CD4-positive, alpha-beta T cell (primary cell): ENCODE measurements around the gene CTSD. TPM values are rescaled to one million over a fixed set of nuclear protein-coding genes. Genes with fewer than 3 reads are reported as not detected.

ENCODE experiments used
- ATAC-seq: fragments of 200-7000 bp; cut with Tn5 transposase; one replicate; pipeline ENCODE4 v1.10.0; 2022; ENCODE audit warnings: mild to moderate bottlenecking; ENCODE audit not compliant: poor library complexity
- CTCF ChIA-PET: fragments of 350-600 bp; sonication (Branson Sonifier 250); formaldehyde crosslinking; loops from one replicate; lab custom pipeline; 2021; ENCODE audit warnings: antibody characterized with exemption, inconsistent platforms; lab: Charles Lee
- POLR2A ChIA-PET: fragments of 350-600 bp; sonication (Branson Sonifier 250); formaldehyde crosslinking; loops from one replicate; lab custom pipeline; 2021; ENCODE audit warnings: antibody characterized with exemption, inconsistent platforms; lab: Charles Lee
- DNase-seq, 14 experiments: peaks; one replicate each; pipeline ENCODE4 v3.0.0-alpha.2; 2013 to 2020; ENCODE audit warnings: mixed read lengths in 2 of 14
- H3K27ac ChIP-seq, 2 donors: one replicate each; pipeline versions ENCODE4 v1.5.1 to v1.7.0; 2013; ENCODE audit warnings: low read length in 2 of 2, low read depth in 1 of 2, mild to moderate bottlenecking in 1 of 2
- H3K27me3 ChIP-seq, 2 experiments: 1 replicate in 1 of 2; 2 replicates in 1 of 2; pipeline versions ENCODE4 v1.6.1 to v1.7.0; 2013; ENCODE audit warnings: low read length in 2 of 2, control low read depth in 1 of 2, mild to moderate bottlenecking in 1 of 2, moderate library complexity in 1 of 2; ENCODE audit not compliant: insufficient read depth in 2 of 2, control insufficient read depth in 1 of 2
- H3K36me3 ChIP-seq: one replicate; pipeline ENCODE4 v1.6.1; 2013; ENCODE audit warnings: low read length, control low read depth; ENCODE audit not compliant: insufficient read depth
- H3K4me1 ChIP-seq: one replicate; pipeline ENCODE4 v1.6.1; 2013; ENCODE audit warnings: low read length, control low read depth; ENCODE audit not compliant: insufficient read depth
- H3K4me3 ChIP-seq: one replicate; pipeline ENCODE4 v1.5.1; 2013; ENCODE audit warnings: mild to moderate bottlenecking, low read length, moderate library complexity
- H3K9me3 ChIP-seq, 2 experiments: 1 replicate in 1 of 2; 2 replicates in 1 of 2; pipeline versions ENCODE4 v1.6.1 to v1.7.0; 2013; ENCODE audit warnings: low read length in 2 of 2, mild to moderate bottlenecking in 2 of 2, control low read depth in 1 of 2, moderate library complexity in 1 of 2; ENCODE audit not compliant: control insufficient read depth in 1 of 2, insufficient read depth in 1 of 2
- H3K27ac Mint-ChIP-seq: one replicate; pipeline ENCODE4 v1.8.0; 2020; ENCODE audit warnings: mixed read lengths
- H3K27me3 Mint-ChIP-seq: one replicate; pipeline ENCODE4 v1.8.0; 2021; ENCODE audit warnings: mixed read lengths
- H3K36me3 Mint-ChIP-seq: one replicate; pipeline ENCODE4 v1.8.0; 2021; ENCODE audit warnings: low read depth, mixed read lengths
- H3K4me1 Mint-ChIP-seq: one replicate; pipeline ENCODE4 v1.8.0; 2021; ENCODE audit warnings: low read depth, mixed read lengths
- H3K4me3 Mint-ChIP-seq: one replicate; pipeline ENCODE4 v1.8.0; 2020; ENCODE audit warnings: mild to moderate bottlenecking, mixed read lengths
- H3K9me3 Mint-ChIP-seq: one replicate; pipeline ENCODE4 v1.8.0; 2020; ENCODE audit warnings: mixed read lengths
- intact Hi-C, 2 experiments: fragments of 100-400 bp; cut with DNase I in 1 of 2; cut with micrococcal nuclease in 1 of 2; formaldehyde crosslinking; loops; one replicate each; pipeline versions ENCODE4 v1.15.1 to v1.9.0; 2023 to 2025; cut with DNase I, micrococcal nuclease
- total RNA-seq, 174 experiments: library from RNA in 2 of 174; stranded (reverse) in 2 of 174; gene quantifications; one replicate each; pipeline ENCODE4 v1.2.3 and lab custom pipeline; 2021 to 2026
- TF ChIP-seq, protein P1 (sequence below): fragments of 200-600 bp; IDR thresholded peaks from one replicate; pipeline ENCODE4 v1.8.0; 2022; ENCODE audit warnings: antibody characterized with exemption, mild to moderate bottlenecking

Gene CTSD
- total RNA-seq, 2 experiments from 2014 or later = 63.3 to 71.3 TPM

DNA sequence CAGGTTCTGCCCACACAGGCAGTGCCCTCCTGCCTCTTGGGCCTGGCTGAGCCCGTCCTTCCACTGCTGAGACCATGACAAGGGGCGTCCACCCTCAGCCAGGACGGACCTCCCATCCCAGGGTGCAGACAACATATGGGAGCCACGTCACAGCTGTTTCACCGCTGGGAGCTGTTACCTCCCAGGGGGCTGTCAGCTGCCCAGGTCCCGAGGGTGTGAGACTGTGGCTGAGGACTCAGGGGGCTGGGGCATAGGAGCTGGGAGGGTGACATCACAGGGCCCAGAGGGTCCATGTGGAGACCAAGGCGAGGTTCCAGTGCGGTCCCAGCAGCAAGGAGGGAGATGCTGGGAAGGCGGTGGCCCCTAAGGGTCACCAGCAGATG, 17.9 kb upstream of the CTSD start:
- Histone ChIP-seq H3K27me3 (peaks cover 0 to 2% of the 10 kb centered on the region in 2 experiments), H3K36me3 (no peaks in the 10 kb centered on the region), H3K4me3 (no peak overlapping the region), H3K4me1 (peaks cover 12% of the 10 kb centered on the region), H3K27ac (no peak overlapping the region), H3K9me3 (no peaks in the 10 kb centered on the region)
- Mint-ChIP-seq H3K4me3 (no peak overlapping the region), H3K27ac (no peak overlapping the region), H3K36me3 (no peaks in the 10 kb centered on the region), H3K4me1 (no peaks in the 10 kb centered on the region), H3K27me3 (no peaks in the 10 kb centered on the region), H3K9me3 (no peaks in the 10 kb centered on the region)
- intact Hi-C loops = no loop called here
- ChIA-PET POLR2A (no interaction called here), CTCF (no interaction called here)
- TF ChIP-seq, protein P1, sequence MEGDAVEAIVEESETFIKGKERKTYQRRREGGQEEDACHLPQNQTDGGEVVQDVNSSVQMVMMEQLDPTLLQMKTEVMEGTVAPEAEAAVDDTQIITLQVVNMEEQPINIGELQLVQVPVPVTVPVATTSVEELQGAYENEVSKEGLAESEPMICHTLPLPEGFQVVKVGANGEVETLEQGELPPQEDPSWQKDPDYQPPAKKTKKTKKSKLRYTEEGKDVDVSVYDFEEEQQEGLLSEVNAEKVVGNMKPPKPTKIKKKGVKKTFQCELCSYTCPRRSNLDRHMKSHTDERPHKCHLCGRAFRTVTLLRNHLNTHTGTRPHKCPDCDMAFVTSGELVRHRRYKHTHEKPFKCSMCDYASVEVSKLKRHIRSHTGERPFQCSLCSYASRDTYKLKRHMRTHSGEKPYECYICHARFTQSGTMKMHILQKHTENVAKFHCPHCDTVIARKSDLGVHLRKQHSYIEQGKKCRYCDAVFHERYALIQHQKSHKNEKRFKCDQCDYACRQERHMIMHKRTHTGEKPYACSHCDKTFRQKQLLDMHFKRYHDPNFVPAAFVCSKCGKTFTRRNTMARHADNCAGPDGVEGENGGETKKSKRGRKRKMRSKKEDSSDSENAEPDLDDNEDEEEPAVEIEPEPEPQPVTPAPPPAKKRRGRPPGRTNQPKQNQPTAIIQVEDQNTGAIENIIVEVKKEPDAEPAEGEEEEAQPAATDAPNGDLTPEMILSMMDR = no peak
- DNase-seq (no peak), ATAC-seq (no peak)

GRCh38 chr11:1780700-1781592, 17.2 kb upstream of the CTSD start:
- Histone ChIP-seq H3K27me3 (peaks cover 0 to 2% of the 10 kb centered on the region in 2 experiments), H3K4me1 (peaks cover 12% of the 10 kb centered on the region), H3K36me3 (no peaks in the 10 kb centered on the region), H3K27ac (no peak overlapping the region), H3K9me3 (no peaks in the 10 kb centered on the region), H3K4me3 (no peak overlapping the region)
- Mint-ChIP-seq H3K4me1 (no peaks in the 10 kb centered on the region), H3K27ac (no peak overlapping the region), H3K9me3 (no peaks in the 10 kb centered on the region), H3K27me3 (no peaks in the 10 kb centered on the region), H3K36me3 (no peaks in the 10 kb centered on the region), H3K4me3 (no peak overlapping the region)
- ChIA-PET CTCF (no interaction called here), POLR2A (no interaction called here)
- DNase-seq (peak in 2 of 14 experiments; percentile 45 to 53), ATAC-seq (no peak)
- intact Hi-C loops = no loop called here
- TF ChIP-seq, protein P1 = no peak

- H3K4me3 Mint-ChIP-seq = no peak overlapping the region
- H3K27ac Mint-ChIP-seq = no peak overlapping the region
- Histone ChIP-seq H3K9me3 (no peaks in the 10 kb centered on the region), H3K27ac (no peak overlapping the region), H3K36me3 (no peaks in the 10 kb centered on the region), H3K4me1 (peaks cover 12% of the 10 kb centered on the region), H3K4me3 (no peak overlapping the region), H3K27me3 (peaks cover 0 to 2% of the 10 kb centered on the region in 2 experiments)
- no peaks in the 10 kb centered on the region for H3K9me3 Mint-ChIP-seq
- intact Hi-C loops = loop anchor here in 1 of 2 experiments (5.0 kb wide), 1 partner anchor 43 kb away; no protein-coding TSS in a partner anchor
- no peak for DNase-seq
- no peaks in the 10 kb centered on the region for H3K4me1 Mint-ChIP-seq
- ChIA-PET CTCF (no interaction called here), POLR2A (no interaction called here)
- TF ChIP-seq, protein P1 = no peak
- no peaks in the 10 kb centered on the region for H3K27me3 Mint-ChIP-seq
- no peaks in the 10 kb centered on the region for H3K36me3 Mint-ChIP-seq
- ATAC-seq = no peak
Measured at GRCh38 chr11:1779806-1780699, 16.3 kb upstream of the CTSD start.
